Prostate gland (tissue), 2 donors: ENCODE results near the gene GPN2. TPM values are rescaled to one million over a fixed set of nuclear protein-coding genes. Genes with fewer than 3 reads are reported as not detected.
A peak's percentile ranks its signal among the peaks of the same experiment; 100 is the strongest.

Source experiments
- DNase-seq: peaks from one replicate; pipeline ENCODE4 v3.0.0-alpha.2; 2019; ENCODE audit warnings: low spot score
- H3K27ac ChIP-seq, 2 donors: fragments of 200-600 bp; sonication (generic); 2 replicates each; pipeline ENCODE4 v1.5.1; 2017 to 2019
- H3K27me3 ChIP-seq: fragments of 200-600 bp; sonication (generic); replicated peaks from 2 replicates; pipeline ENCODE4 v1.5.1; 2019; ENCODE audit not compliant: insufficient read depth
- H3K36me3 ChIP-seq, 2 donors: fragments of 200-600 bp; sonication (generic); 1 replicate in 1 of 2; 2 replicates in 1 of 2; pipeline versions ENCODE4 v1.5.1 to v1.8.1; 2017 to 2019
- H3K4me1 ChIP-seq: fragments of 200-600 bp; sonication (generic); replicated peaks from 2 replicates; pipeline ENCODE4 v1.5.1; 2019
- H3K4me3 ChIP-seq, 2 donors: fragments of 200-600 bp; sonication (generic); 2 replicates each; pipeline ENCODE4 v1.5.1; 2017 to 2019
- H3K9me3 ChIP-seq: fragments of 200-600 bp; sonication (generic); 2 replicates; pipeline ENCODE4 v1.5.1; 2017
- POLR2A ChIP-seq: fragments of 450-650 bp; IDR thresholded peaks from one replicate; pipeline ENCODE4 v1.6.1; 2016; ENCODE audit warnings: antibody characterized with exemption, mild to moderate bottlenecking
- POLR2AphosphoS5 ChIP-seq: sonication (generic); formaldehyde crosslinking; IDR thresholded peaks from one replicate; pipeline ENCODE4 v1.6.1; 2017; ENCODE audit warnings: antibody characterized with exemption
- WGBS: methylation state at CpG from one replicate; pipeline ENCODE4 v1.1.5; 2018; 5-methylcytosine and 5-hydroxymethylcytosine counted together
- intact Hi-C: fragments of 100-400 bp; cut with DNase I; formaldehyde crosslinking; loops from one replicate; pipeline ENCODE4 v1.14.2; 2022
- total RNA-seq, 2 donors: library from RNA; depleted of rRNA; stranded (reverse); fragments of >200 nt; gene quantifications; one replicate each; pipeline ENCODE4 v1.1.0, GENCODE V29; 2016
- TF ChIP-seq, protein P1 (sequence below), 4 experiments: fragments of 200-600 bp in 2 of 4; fragments of 450-650 bp in 2 of 4; sonication (generic) in 2 of 4; IDR thresholded peaks; 1 replicate in 3 of 4; 2 replicates in 1 of 4; pipeline ENCODE4 v1.5.1; 2016 to 2019; ENCODE audit warnings: antibody characterized with exemption in 4 of 4, mild to moderate bottlenecking in 2 of 4, moderate library complexity in 2 of 4

Gene GPN2
- total RNA-seq, 2 donors from 2014 or later, result 15.7 to 26.0 TPM

DNA sequence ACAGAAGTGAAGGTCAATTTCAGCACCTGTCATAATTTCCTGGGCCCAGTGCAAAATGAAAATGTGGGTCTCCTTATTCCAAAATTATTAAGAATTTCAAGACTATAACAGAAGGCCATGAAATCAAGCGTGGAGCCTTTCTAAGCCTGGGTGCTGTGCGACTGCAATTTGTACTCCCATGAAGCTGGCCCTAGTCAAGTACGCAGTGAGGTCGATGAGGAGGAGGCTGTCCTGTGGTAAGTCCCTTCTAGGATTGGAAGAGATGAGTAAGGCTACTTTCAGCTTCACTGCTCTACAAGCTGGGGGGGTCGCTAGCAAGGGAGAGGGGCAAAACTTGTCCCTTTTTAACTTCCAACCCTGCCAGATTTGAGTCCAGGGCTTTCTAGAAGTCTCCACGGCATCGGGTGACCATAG lies 31.1 kb upstream of the GPN2 start:
- Histone ChIP-seq H3K9me3 (no peaks in the 10 kb centered on the region), H3K4me1 (no peaks in the 10 kb centered on the region), H3K27me3 (no peaks in the 10 kb centered on the region), H3K4me3 (peak overlapping the region; percentile 90 to 100), H3K36me3 (peaks cover 0 to 4% of the 10 kb centered on the region in 2 donors), H3K27ac (peak overlapping the region; percentile 82)
- 7% methylated on average over 7 of the region's 7 CpGs for WGBS
- DNase-seq, result peak; percentile 6
- intact Hi-C loops, result no loop called here
- no peak for TF ChIP-seq POLR2A
- TF ChIP-seq, protein P1, sequence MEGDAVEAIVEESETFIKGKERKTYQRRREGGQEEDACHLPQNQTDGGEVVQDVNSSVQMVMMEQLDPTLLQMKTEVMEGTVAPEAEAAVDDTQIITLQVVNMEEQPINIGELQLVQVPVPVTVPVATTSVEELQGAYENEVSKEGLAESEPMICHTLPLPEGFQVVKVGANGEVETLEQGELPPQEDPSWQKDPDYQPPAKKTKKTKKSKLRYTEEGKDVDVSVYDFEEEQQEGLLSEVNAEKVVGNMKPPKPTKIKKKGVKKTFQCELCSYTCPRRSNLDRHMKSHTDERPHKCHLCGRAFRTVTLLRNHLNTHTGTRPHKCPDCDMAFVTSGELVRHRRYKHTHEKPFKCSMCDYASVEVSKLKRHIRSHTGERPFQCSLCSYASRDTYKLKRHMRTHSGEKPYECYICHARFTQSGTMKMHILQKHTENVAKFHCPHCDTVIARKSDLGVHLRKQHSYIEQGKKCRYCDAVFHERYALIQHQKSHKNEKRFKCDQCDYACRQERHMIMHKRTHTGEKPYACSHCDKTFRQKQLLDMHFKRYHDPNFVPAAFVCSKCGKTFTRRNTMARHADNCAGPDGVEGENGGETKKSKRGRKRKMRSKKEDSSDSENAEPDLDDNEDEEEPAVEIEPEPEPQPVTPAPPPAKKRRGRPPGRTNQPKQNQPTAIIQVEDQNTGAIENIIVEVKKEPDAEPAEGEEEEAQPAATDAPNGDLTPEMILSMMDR (IDR thresholded peaks at IDR 0.05), result no peak
- TF ChIP-seq POLR2AphosphoS5, result no peak

DNA sequence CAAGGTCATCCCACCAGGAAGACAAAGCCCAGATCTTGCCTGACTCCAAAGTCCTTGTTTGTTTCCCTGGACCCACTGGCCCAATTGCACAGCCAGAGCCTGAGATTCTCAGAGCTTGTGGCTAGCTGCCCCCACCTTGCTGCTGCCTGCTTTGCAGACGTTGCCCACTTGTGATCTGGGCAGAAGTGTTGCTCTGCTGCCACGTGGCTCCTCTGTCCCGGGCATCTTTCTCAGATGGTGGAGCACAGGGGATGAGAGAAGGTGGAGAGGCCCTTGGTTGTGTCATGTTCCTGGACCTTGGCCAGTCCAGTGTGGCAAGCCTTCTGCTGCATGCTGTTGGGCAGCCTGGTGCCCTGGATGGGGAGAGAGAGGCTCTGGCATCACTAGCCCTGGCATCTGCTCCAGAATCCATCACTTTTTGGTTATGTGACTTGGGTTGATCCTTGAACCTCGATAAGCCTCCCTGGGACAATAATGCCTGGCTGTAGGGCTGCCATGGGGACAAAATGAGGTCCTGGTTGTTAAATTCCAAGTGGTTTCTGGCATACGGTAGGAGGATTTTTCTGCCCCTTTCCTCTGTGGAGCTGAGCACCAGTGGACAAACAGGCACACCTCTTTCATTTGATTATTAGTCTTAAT lies 25.2 kb upstream of the GPN2 start:
- no peaks in the 10 kb centered on the region for H3K36me3 ChIP-seq
- no peaks in the 10 kb centered on the region for H3K27me3 ChIP-seq
- no peak for DNase-seq
- H3K9me3 ChIP-seq, result no peaks in the 10 kb centered on the region
- H3K4me3 ChIP-seq, result no peak overlapping the region
- no peak overlapping the region for H3K27ac ChIP-seq
- 69% methylated on average over 5 of the region's 5 CpGs for WGBS
- intact Hi-C loops, result no loop called here
- TF ChIP-seq, protein P1 (IDR thresholded peaks at IDR 0.05), result no peak
- no peak for TF ChIP-seq POLR2AphosphoS5
- no peak for TF ChIP-seq POLR2A
- no peaks in the 10 kb centered on the region for H3K4me1 ChIP-seq

DNA sequence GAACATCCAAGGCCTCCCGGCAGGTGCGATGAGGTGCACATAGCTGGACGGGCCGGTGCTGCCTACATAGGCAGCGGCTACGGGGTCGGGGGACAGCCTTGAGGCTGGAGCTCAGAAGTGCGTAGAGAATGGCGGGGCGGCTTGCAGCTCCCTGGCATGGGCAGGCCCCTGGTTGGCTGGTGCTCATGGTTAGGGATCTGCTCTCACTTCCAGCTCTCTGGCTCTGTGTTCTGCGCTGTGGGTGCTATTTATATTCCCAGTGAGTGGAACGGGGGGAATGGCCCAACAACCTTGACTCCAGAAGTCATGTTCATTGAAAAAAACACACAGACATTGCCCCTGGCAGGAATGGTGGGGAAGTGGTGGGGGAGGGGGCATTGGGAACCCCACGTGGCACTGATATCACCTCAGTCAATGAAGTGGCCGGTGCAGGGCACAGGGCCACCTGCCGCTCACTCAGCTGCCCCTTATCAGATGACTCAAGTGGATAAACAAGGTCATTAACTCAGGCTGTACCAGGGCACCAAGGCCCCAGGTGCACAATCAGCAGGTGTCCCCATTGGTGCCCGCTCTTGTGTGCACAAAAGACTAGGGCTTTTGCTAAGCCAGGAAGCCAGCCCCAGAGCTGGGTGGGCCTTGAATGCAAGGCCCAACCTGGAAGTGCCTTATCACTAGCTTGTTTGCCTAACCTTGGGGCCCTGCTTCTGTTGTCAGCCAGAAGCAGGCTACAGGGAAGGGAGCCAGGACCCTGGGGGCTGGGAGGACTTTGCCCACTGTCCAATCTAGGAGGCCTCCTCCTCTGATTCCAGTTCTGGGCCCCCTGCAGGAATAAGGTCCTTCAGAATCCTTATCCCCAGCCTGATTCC lies 23.9 kb upstream of the GPN2 start, which contains the start of gene NR0B2:
Gene NR0B2 (minus strand): TSS at position 222 of the 866 bp plus-strand sequence. CDS start 35 bp downstream, at position 187.
- intact Hi-C loops, result no loop called here
- DNase-seq, result no peak
- Histone ChIP-seq H3K9me3 (no peaks in the 10 kb centered on the region), H3K4me3 (no peak within 1 kb of the TSS), H3K27me3 (no peaks in the 10 kb centered on the region), H3K27ac (no peak within 1 kb of the TSS), H3K4me1 (no peaks in the 10 kb centered on the region), H3K36me3 (no peaks in the 10 kb centered on the region)
- 78% methylated on average over 16 of the region's 16 CpGs for WGBS
- TF ChIP-seq POLR2A, result no peak
- no peak for TF ChIP-seq POLR2AphosphoS5
- TF ChIP-seq, protein P1 (IDR thresholded peaks at IDR 0.05), result no peak

GRCh38 chr1:26913389-26913753 lies 23.3 kb upstream of the GPN2 start:
- TF ChIP-seq, protein P1 (IDR thresholded peaks at IDR 0.05), result no peak
- TF ChIP-seq POLR2A, result no peak
- Histone ChIP-seq H3K36me3 (no peaks in the 10 kb centered on the region), H3K4me3 (no peak overlapping the region), H3K27me3 (no peaks in the 10 kb centered on the region), H3K4me1 (no peaks in the 10 kb centered on the region), H3K9me3 (no peaks in the 10 kb centered on the region), H3K27ac (no peak overlapping the region)
- WGBS, result 86% methylated on average over 5 of the region's 5 CpGs
- DNase-seq, result no peak
- intact Hi-C loops, result no loop called here

DNA sequence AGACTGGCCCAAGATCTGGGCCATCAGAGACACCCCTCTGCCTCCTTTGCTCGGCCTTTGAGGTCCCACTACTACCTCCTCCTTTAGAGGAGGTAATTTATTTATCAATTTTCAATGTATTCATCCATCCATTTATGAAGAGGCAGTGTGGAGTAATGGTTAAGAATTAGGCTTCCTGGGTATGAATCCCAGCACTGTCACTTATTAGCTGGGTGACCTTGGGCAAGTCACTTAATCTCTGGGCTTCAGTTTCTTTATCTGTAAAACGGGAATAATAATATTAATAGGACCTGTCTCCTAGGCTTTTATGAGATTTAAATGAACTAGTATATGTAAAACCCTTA lies 22.0 kb upstream of the GPN2 start:
- Histone ChIP-seq H3K4me3 (no peak overlapping the region), H3K36me3 (no peaks in the 10 kb centered on the region), H3K27ac (no peak overlapping the region), H3K4me1 (no peaks in the 10 kb centered on the region), H3K9me3 (no peaks in the 10 kb centered on the region), H3K27me3 (no peaks in the 10 kb centered on the region)
- intact Hi-C loops, result no loop called here
- no peak for DNase-seq
- no peak for TF ChIP-seq POLR2A
- TF ChIP-seq, protein P1 (IDR thresholded peaks at IDR 0.05), result no peak
- no peak for TF ChIP-seq POLR2AphosphoS5
- 64% methylated on average over 2 of the region's 2 CpGs for WGBS
